HEK293T (cell line): Measurements from ENCODE around the gene PFDN5.

Source experiments
- BHLHE40 ChIP-seq: fragments of 450-650 bp; IDR thresholded peaks from 2 replicates; pipeline ENCODE4 v1.6.1; 2016; ENCODE audit warnings: mild to moderate bottlenecking, moderate library complexity, borderline replicate concordance
- CTBP1 ChIP-seq: fragments of 450-650 bp; IDR thresholded peaks from 2 replicates; pipeline ENCODE4 v1.6.1; 2016; ENCODE audit warnings: borderline replicate concordance
- ELF4 ChIP-seq: fragments of 450-650 bp; IDR thresholded peaks from 2 replicates; pipeline ENCODE4 v1.6.1; 2017; ENCODE audit warnings: antibody characterized with exemption
- FOXK2 ChIP-seq: fragments of 450-650 bp; IDR thresholded peaks from 2 replicates; pipeline ENCODE4 v1.6.1; 2016; ENCODE audit warnings: mild to moderate bottlenecking
- FOXM1 ChIP-seq: fragments of 450-650 bp; IDR thresholded peaks from 2 replicates; pipeline ENCODE4 v1.6.1; 2017; ENCODE audit warnings: mild to moderate bottlenecking, borderline replicate concordance
- HDGF ChIP-seq: fragments of 450-650 bp; IDR thresholded peaks from 2 replicates; pipeline ENCODE4 v1.6.1; 2017; ENCODE audit warnings: antibody characterized with exemption, borderline replicate concordance
- L3MBTL2 ChIP-seq: fragments of 450-650 bp; conservative IDR thresholded peaks from 2 replicates; pipeline ENCODE4 v1.6.1; 2016; ENCODE audit warnings: mild to moderate bottlenecking
- LEF1 ChIP-seq: fragments of 450-650 bp; IDR thresholded peaks from 2 replicates; pipeline ENCODE4 v1.6.1; 2017; ENCODE audit warnings: mild to moderate bottlenecking, borderline replicate concordance
- NFRKB ChIP-seq: fragments of 450-650 bp; IDR thresholded peaks from 2 replicates; pipeline ENCODE4 v1.6.1; 2016; ENCODE audit warnings: mild to moderate bottlenecking, moderate library complexity
- SP1 ChIP-seq: fragments of 450-650 bp; IDR thresholded peaks from 2 replicates; pipeline ENCODE4 v1.6.1; 2017
- SUZ12 ChIP-seq: fragments of 450-650 bp; IDR thresholded peaks from 2 replicates; pipeline ENCODE4 v1.6.1; 2016; ENCODE audit warnings: mild to moderate bottlenecking
- ZNF384 ChIP-seq: fragments of 450-650 bp; IDR thresholded peaks from 2 replicates; pipeline ENCODE4 v1.6.1; 2016
- TF ChIP-seq, protein P1 (sequence below): fragments of 450-650 bp; IDR thresholded peaks from 2 replicates; pipeline ENCODE4 v1.6.1; 2016

DNA sequence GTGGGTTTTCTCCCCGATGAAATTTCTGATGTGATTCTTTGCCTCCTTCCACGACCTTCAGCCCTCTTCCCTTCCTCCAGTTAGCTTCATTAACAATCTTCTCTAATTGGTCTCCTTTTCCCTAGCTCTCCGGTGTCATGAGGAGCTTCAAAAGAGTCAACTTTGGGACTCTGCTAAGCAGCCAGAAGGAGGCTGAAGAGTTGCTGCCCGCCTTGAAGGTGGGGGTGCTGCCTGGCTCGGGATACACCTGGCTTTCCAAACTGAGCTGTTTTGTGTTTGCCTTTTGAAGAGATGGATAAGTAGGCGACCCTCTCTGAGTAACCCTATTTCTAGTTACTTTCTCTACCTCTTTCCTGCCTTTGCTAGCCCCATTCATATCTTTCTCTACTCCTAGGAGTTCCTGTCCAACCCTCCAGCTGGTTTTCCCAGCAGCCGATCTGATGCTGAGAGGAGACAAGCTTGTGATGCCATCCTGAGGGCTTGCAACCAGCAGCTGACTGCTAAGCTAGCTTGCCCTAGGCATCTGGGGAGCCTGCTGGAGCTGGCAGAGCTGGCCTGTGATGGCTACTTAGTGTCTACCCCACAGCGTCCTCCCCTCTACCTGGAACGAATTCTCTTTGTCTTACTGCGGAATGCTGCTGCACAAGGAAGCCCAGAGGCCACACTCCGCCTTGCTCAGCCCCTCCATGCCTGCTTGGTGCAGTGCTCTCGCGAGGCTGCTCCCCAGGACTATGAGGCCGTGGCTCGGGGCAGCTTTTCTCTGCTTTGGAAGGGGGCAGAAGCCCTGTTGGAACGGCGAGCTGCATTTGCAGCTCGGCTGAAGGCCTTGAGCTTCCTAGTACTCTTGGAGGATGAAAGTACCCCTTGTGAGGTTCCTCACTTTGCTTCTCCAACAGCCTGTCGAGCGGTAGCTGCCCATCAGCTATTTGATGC is 26.4 kb upstream of the PFDN5 start:
- TF ChIP-seq BHLHE40 (no peak), SP1 (no peak), SUZ12 (no peak), HDGF (no peak), FOXM1 (no peak), CTBP1 (no peak), L3MBTL2 (no peak), NFRKB (no peak), LEF1 (no peak), FOXK2 (no peak), ELF4 (no peak), ZNF384 (no peak)
- TF ChIP-seq, protein P1, sequence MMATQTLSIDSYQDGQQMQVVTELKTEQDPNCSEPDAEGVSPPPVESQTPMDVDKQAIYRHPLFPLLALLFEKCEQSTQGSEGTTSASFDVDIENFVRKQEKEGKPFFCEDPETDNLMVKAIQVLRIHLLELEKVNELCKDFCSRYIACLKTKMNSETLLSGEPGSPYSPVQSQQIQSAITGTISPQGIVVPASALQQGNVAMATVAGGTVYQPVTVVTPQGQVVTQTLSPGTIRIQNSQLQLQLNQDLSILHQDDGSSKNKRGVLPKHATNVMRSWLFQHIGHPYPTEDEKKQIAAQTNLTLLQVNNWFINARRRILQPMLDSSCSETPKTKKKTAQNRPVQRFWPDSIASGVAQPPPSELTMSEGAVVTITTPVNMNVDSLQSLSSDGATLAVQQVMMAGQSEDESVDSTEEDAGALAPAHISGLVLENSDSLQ = no peak
